GM23338 (cell line): ENCODE results near the gene PTPN6.

Source experiments
- CREB1 ChIP-seq: fragments of 250-450 bp; sonication (Bioruptor Pico); IDR thresholded peaks from 2 replicates; pipeline ENCODE4 v1.5.0; 2020; ENCODE audit warnings: low read depth, mild to moderate bottlenecking, moderate library complexity
- CTCF ChIP-seq, 2 experiments: fragments of 200-600 bp in 1 of 2; sonication (generic) in 1 of 2; conservative IDR thresholded peaks; 2 replicates each; pipeline versions ENCODE4 v1.5.1 to v1.6.1; 2016 to 2017; ENCODE audit warnings: antibody characterized with exemption in 2 of 2, low read depth in 2 of 2, mild to moderate bottlenecking in 2 of 2, moderate library complexity in 1 of 2
- EZH2 ChIP-seq: fragments of 200-600 bp; sonication (generic); IDR thresholded peaks from one replicate; pipeline ENCODE4 v1.8.0; 2017; ENCODE audit warnings: antibody characterized with exemption, mild to moderate bottlenecking, low read depth; ENCODE audit not compliant: unreplicated experiment
- POLR2AphosphoS5 ChIP-seq: IDR thresholded peaks from 2 replicates; pipeline ENCODE4 v1.6.1; 2016; ENCODE audit warnings: antibody characterized with exemption, low read depth
- REST ChIP-seq: IDR thresholded peaks from one replicate; pipeline ENCODE4 v1.6.1; 2018; ENCODE audit warnings: antibody characterized with exemption; ENCODE audit not compliant: unreplicated experiment

GRCh38 chr12:6921539-6921938 lies 29.6 kb upstream of the PTPN6 start:
- TF ChIP-seq CTCF (conservative IDR thresholded peaks at IDR 0.05; ENCODE audit: low read depth in 2 of 2), result no peak
- TF ChIP-seq POLR2AphosphoS5, result no peak
- TF ChIP-seq REST, result no peak
- TF ChIP-seq CREB1 (CRISPR knock-in tag), result no peak
- TF ChIP-seq EZH2, result no peak
